Neuronal stem cell (in vitro differentiated cells): ENCODE results near the gene FBL.

ENCODE experiments used
- DNase-seq: peaks from one replicate; pipeline ENCODE4 v3.0.0-alpha.2; 2013; ENCODE audit warnings: low spot score
- H2AFZ ChIP-seq: one replicate; pipeline ENCODE4 v1.6.1; 2013; ENCODE audit warnings: mild to moderate bottlenecking, low read length, inconsistent platforms
- H2AK5ac ChIP-seq: 2 replicates; pipeline ENCODE4 v1.6.1; 2013; ENCODE audit warnings: low read depth, mild to moderate bottlenecking, inconsistent platforms, low read length, moderate library complexity, mixed read lengths
- H2BK120ac ChIP-seq: 2 replicates; pipeline ENCODE4 v1.6.1; 2013; ENCODE audit warnings: low read depth, mild to moderate bottlenecking, inconsistent platforms, low read length, moderate library complexity, mixed read lengths
- H2BK12ac ChIP-seq: one replicate; pipeline ENCODE4 v1.6.1; 2013; ENCODE audit warnings: low read length, inconsistent platforms
- H2BK15ac ChIP-seq: 2 replicates; pipeline ENCODE4 v1.6.1; 2013; ENCODE audit warnings: mild to moderate bottlenecking, low read length, inconsistent platforms, mixed read lengths
- H2BK5ac ChIP-seq: one replicate; pipeline ENCODE4 v1.6.1; 2013; ENCODE audit warnings: inconsistent platforms, mild to moderate bottlenecking, low read length, moderate library complexity
- H3K14ac ChIP-seq: one replicate; pipeline ENCODE4 v1.6.1; 2013; ENCODE audit warnings: low read length, inconsistent platforms
- H3K18ac ChIP-seq: 2 replicates; pipeline ENCODE4 v1.6.1; 2013; ENCODE audit warnings: low read length, inconsistent platforms
- H3K23ac ChIP-seq: 2 replicates; pipeline ENCODE4 v1.6.1; 2013; ENCODE audit warnings: low read depth, mild to moderate bottlenecking, mixed read lengths, low read length, inconsistent platforms; ENCODE audit not compliant: poor library complexity
- H3K27ac ChIP-seq: replicated peaks from 3 replicates; pipeline ENCODE4 v1.5.1; 2013; ENCODE audit warnings: low read length, inconsistent platforms
- H3K27me3 ChIP-seq, 3 experiments: 2 replicates each; pipeline ENCODE4 v1.6.1; 2013; ENCODE audit warnings: low read length in 3 of 3, mild to moderate bottlenecking in 2 of 3, inconsistent platforms in 1 of 3, low read depth in 1 of 3, mixed read lengths in 1 of 3, moderate library complexity in 1 of 3; ENCODE audit not compliant: control insufficient read depth in 3 of 3, insufficient read depth in 3 of 3
- H3K36me3 ChIP-seq, 2 donors: replicated peaks in 1 of 2; 2 replicates each; pipeline ENCODE4 v1.6.1; 2013; ENCODE audit warnings: low read length in 2 of 2; ENCODE audit not compliant: control insufficient read depth in 2 of 2, insufficient read depth in 2 of 2
- H3K4ac ChIP-seq: 2 replicates; pipeline ENCODE4 v1.6.1; 2013; ENCODE audit warnings: inconsistent platforms, mild to moderate bottlenecking, low read length, moderate library complexity
- H3K4me1 ChIP-seq, 2 donors: 1 replicate in 1 of 2; 2 replicates in 1 of 2; pipeline ENCODE4 v1.6.1; 2013; ENCODE audit warnings: low read length in 2 of 2, low read depth in 1 of 2; ENCODE audit not compliant: control insufficient read depth in 2 of 2, insufficient read depth in 1 of 2
- H3K4me2 ChIP-seq: one replicate; pipeline ENCODE4 v1.6.1; 2013; ENCODE audit warnings: mild to moderate bottlenecking, low read length, inconsistent platforms; ENCODE audit not compliant: insufficient read depth, poor library complexity, severe bottlenecking
- H3K4me3 ChIP-seq, 2 donors: 2 replicates each; pipeline ENCODE4 v1.5.1; 2013; ENCODE audit warnings: low read length in 2 of 2, mild to moderate bottlenecking in 2 of 2, inconsistent platforms in 1 of 2, moderate library complexity in 1 of 2
- H3K79me1 ChIP-seq: one replicate; pipeline ENCODE4 v1.6.1; 2013; ENCODE audit warnings: low read depth, mild to moderate bottlenecking, inconsistent platforms, low read length, moderate library complexity
- H3K9ac ChIP-seq: one replicate; pipeline ENCODE4 v1.6.1; 2013; ENCODE audit warnings: mild to moderate bottlenecking, low read depth, low read length, inconsistent platforms; ENCODE audit not compliant: poor library complexity
- H3K9me3 ChIP-seq, 2 donors: replicated peaks in 1 of 2; 2 replicates each; pipeline versions ENCODE3 to v1.6.1; 2013; ENCODE audit warnings: low read length in 2 of 2, mild to moderate bottlenecking in 2 of 2, inconsistent platforms in 1 of 2, low read depth in 1 of 2, mixed read lengths in 1 of 2, moderate library complexity in 1 of 2; ENCODE audit not compliant: control insufficient read depth in 2 of 2, insufficient read depth in 1 of 2
- H4K8ac ChIP-seq: one replicate; pipeline ENCODE4 v1.6.1; 2013; ENCODE audit warnings: low read depth, mild to moderate bottlenecking, inconsistent platforms, low read length, moderate library complexity
- H4K91ac ChIP-seq: one replicate; pipeline ENCODE4 v1.6.1; 2013; ENCODE audit warnings: low read length, low read depth, mild to moderate bottlenecking, inconsistent platforms; ENCODE audit not compliant: poor library complexity
- WGBS, 2 donors: extraction: QIAGEN DNeasy Blood & Tissue Kit; methylation state at CpG; one replicate each; pipeline ENCODE4 v1.1.7; 2013; ENCODE audit warnings: missing lambda C conversion rate in 2 of 2, mixed read lengths in 1 of 2; ENCODE audit not compliant: insufficient read length in 2 of 2, insufficient replicate concordance in 1 of 2; ENCODE audit errors: extremely low coverage in 2 of 2; 5-methylcytosine and 5-hydroxymethylcytosine counted together

FBL gene

GRCh38 chr19:39828015-39828653 lies 18.0 kb downstream of the FBL start:
- Histone ChIP-seq H3K4me3 (peak overlapping the region in 1 of 2 donors; percentile 8), H3K9ac (no peak overlapping the region), H4K91ac (no peak overlapping the region), H3K79me1 (peaks cover 22% of the 10 kb centered on the region), H3K4me1 (peaks cover 22 to 25% of the 10 kb centered on the region in 2 donors), H3K27ac (no peak overlapping the region), H3K27me3 (no peaks in the 10 kb centered on the region), H3K36me3 (peaks cover 43 to 78% of the 10 kb centered on the region in 2 donors), H3K18ac (no peak overlapping the region), H2BK15ac (no peak overlapping the region), H3K9me3 (no peaks in the 10 kb centered on the region), H2BK5ac (no peak overlapping the region), H2AFZ (no peak overlapping the region), H4K8ac (no peak overlapping the region), H2AK5ac (no peak overlapping the region), H2BK120ac (no peak overlapping the region), H2BK12ac (no peak overlapping the region), H3K4me2 (no peak overlapping the region), H3K23ac (no peak overlapping the region), H3K4ac (no peak overlapping the region), H3K14ac (no peak overlapping the region)
- DNase-seq, result no peak
- WGBS, 2 donors, result no CpG with 5 or more reads among the region's 26 CpGs

GRCh38 chr19:39827216-39827615 lies 19.0 kb downstream of the FBL start:
- no peak for DNase-seq
- Histone ChIP-seq H3K27ac (no peak overlapping the region), H3K9ac (no peak overlapping the region), H3K9me3 (no peaks in the 10 kb centered on the region), H3K23ac (no peak overlapping the region), H3K4me3 (no peak overlapping the region), H2AFZ (no peak overlapping the region), H3K4me1 (peaks cover 15 to 23% of the 10 kb centered on the region in 2 donors), H3K79me1 (peaks cover 21% of the 10 kb centered on the region), H4K8ac (no peak overlapping the region), H3K18ac (no peak overlapping the region), H3K4ac (no peak overlapping the region), H3K36me3 (peaks cover 43 to 73% of the 10 kb centered on the region in 2 donors), H3K27me3 (no peaks in the 10 kb centered on the region), H2BK15ac (no peak overlapping the region), H4K91ac (no peak overlapping the region), H2BK12ac (no peak overlapping the region), H2AK5ac (no peak overlapping the region), H3K4me2 (no peak overlapping the region), H2BK5ac (no peak overlapping the region), H2BK120ac (no peak overlapping the region), H3K14ac (no peak overlapping the region)
- no CpG with 5 or more reads among the region's 13 CpGs for WGBS, 2 donors

- Histone ChIP-seq H4K91ac (no peak overlapping the region), H3K79me1 (peaks cover 17% of the 10 kb centered on the region), H3K4me3 (no peak overlapping the region), H3K4me1 (peaks cover 12 to 17% of the 10 kb centered on the region in 2 donors), H3K23ac (no peak overlapping the region), H3K14ac (no peak overlapping the region), H2BK15ac (no peak overlapping the region), H3K4ac (no peak overlapping the region), H3K9me3 (no peaks in the 10 kb centered on the region), H2BK5ac (no peak overlapping the region), H3K27me3 (no peaks in the 10 kb centered on the region), H3K4me2 (no peak overlapping the region), H3K27ac (no peak overlapping the region), H4K8ac (no peak overlapping the region), H3K36me3 (peaks cover 38 to 65% of the 10 kb centered on the region in 2 donors), H2BK120ac (no peak overlapping the region), H2AK5ac (no peak overlapping the region), H3K9ac (no peak overlapping the region), H2BK12ac (no peak overlapping the region), H2AFZ (no peak overlapping the region), H3K18ac (no peak overlapping the region)
- no peak for DNase-seq
- WGBS, 2 donors, result no CpG with 5 or more reads among the region's 35 CpGs
These were observed 19.8 kb downstream of the FBL start for GRCh38 chr19:39826311-39826945.

GRCh38 chr19:39825531-39826076 lies 20.6 kb downstream of the FBL start:
- Histone ChIP-seq H3K14ac (no peak overlapping the region), H3K27me3 (no peaks in the 10 kb centered on the region), H2BK15ac (peak overlapping the region; percentile 16), H4K91ac (no peak overlapping the region), H2BK5ac (no peak overlapping the region), H2AK5ac (peak overlapping the region; percentile 11), H3K4me2 (no peak overlapping the region), H2BK12ac (no peak overlapping the region), H3K18ac (no peak overlapping the region), H3K9me3 (peaks cover 0 to 2% of the 10 kb centered on the region in 2 donors), H3K9ac (no peak overlapping the region), H2AFZ (no peak overlapping the region), H2BK120ac (no peak overlapping the region), H3K4ac (no peak overlapping the region), H3K4me1 (peaks cover 12 to 14% of the 10 kb centered on the region in 2 donors), H3K4me3 (no peak overlapping the region), H3K79me1 (peaks cover 16% of the 10 kb centered on the region), H3K23ac (no peak overlapping the region), H3K36me3 (peaks cover 34 to 56% of the 10 kb centered on the region in 2 donors), H3K27ac (no peak overlapping the region), H4K8ac (no peak overlapping the region)
- no peak for DNase-seq
- no CpG with 5 or more reads among the region's 17 CpGs for whole genome bisulfite sequencing, 2 donors
